SK-N-SH (cell line): ENCODE measurements around the gene COL25A1.

Source experiments
- MXI1 ChIP-seq: IDR thresholded peaks from 2 replicates; pipeline ENCODE4 v1.6.1; 2012; ENCODE audit warnings: mild to moderate bottlenecking, low read depth, low read length, improper control_type of control experiment
- SIN3A ChIP-seq: IDR thresholded peaks from 2 replicates; pipeline ENCODE4 v1.6.1; 2012; ENCODE audit warnings: low read depth, mild to moderate bottlenecking, low read length, moderate library complexity, borderline replicate concordance

- TF ChIP-seq SIN3A (no peak), MXI1 (no peak)
Measured at GRCh38 chr4:108854786-108855185, 447.7 kb downstream of the COL25A1 start.
